KBM-7 (cell line): ENCODE data around the gene CRTC2.
A peak's percentile ranks its signal among the peaks of the same experiment; 100 is the strongest.

Experiments used
- DNase-seq: peaks from one replicate; pipeline ENCODE4 v3.0.0-alpha.2; 2015
- in situ Hi-C: fragments of 300-500 bp; cut with MboI; formaldehyde crosslinking; loops from 2 replicates; pipeline ENCODE4 v1.14.3; 2020; ENCODE audit warnings: low sequenced_read_pairs, low pct_unique_long_range_greater_than_20kb, mixed read lengths

The CRTC2 gene

GRCh38 chr1:153977250-153978240, 19.1 kb upstream of the CRTC2 start, which contains the start of gene JTB:
TSS of gene JTB (minus strand) at chr1:153977674. CDS start at chr1:153977252, 422 bp downstream.
- DNase-seq = peak; percentile 85
- in situ Hi-C loops = no loop called here

DNA sequence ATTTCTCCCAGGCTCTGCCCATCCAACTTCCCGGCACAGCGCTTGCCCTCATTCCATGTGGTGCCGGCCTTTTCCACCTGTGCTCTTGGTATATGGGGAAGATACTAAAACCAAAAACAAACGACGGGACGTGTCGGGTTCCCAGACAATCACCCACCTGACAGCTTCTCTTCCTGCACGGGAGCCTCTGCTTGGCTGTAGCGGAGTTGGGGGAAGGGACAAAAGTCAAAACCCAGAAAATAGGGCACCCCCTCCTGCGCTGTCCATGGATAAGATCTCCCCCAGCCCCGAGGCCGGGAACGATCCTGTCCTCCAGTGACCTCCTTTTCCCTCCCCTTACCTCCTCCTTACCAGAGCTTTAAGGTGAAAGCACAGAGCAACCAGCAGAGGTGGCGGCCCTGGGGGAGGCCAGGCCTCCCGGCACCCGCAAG, 18.4 kb upstream of the CRTC2 start:
- DNase-seq = no peak

DNA sequence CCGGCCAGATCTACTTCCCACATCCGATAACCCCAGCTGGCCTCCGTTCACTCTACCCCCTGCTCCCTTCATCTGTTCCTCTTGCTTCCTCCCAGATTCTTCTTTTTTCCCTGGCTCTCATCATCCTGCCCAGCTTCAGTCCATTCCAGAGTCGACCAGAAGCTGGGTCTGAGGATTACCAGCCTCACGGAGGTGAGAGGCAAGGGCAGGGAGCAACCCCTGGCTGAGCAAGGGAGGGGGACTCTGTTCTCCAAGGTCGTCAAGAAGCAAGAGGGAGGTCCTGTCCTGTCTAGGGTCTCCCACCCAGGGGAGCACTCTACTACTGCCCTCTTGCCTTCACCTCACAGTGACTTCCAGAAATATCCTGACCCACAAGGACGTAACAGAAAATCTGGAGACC, 15.1 kb upstream of the CRTC2 start:
- no peak for DNase-seq
- in situ Hi-C loops = loop anchor here (25.0 kb wide), 2 partner anchors 161 to 436 kb away; partner anchors contain the start of genes S100A3, S100A4, S100A5 and S100A6

More for the DNA sequence above, 18.4 kb upstream of the CRTC2 start:
- in situ Hi-C loops = no loop called here

- DNase-seq = no peak
- in situ Hi-C loops = loop anchor here (25.0 kb wide), 2 partner anchors 161 to 436 kb away; partner anchors contain the start of genes S100A3, S100A4, S100A5 and S100A6
Observed at GRCh38 chr1:153973071-153973470, 14.7 kb upstream of the CRTC2 start.

DNA sequence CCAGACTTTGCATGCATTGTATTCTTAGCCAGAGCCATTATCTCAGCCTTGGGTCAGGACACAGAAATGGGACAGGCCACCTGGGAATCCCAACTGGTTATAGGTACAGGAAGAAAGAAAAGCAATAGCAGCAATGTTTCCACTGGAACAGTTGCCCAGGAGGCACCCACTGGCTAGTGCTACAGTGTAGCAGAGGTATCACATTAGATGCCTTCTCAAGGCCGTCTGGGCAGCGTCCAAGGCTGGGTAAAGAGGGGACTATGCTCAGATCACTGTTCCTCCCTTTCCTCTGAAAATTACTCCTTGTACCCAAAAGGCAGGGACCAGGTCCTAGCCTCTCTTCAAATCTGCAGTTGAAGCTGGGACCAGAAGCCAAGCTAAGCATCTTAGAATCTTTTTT, 11.9 kb upstream of the CRTC2 start:
- in situ Hi-C loops = loop anchor here (25.0 kb wide), 2 partner anchors 158 to 433 kb away; partner anchors contain the start of genes S100A3, S100A4, S100A5 and S100A6
- DNase-seq = no peak

DNA sequence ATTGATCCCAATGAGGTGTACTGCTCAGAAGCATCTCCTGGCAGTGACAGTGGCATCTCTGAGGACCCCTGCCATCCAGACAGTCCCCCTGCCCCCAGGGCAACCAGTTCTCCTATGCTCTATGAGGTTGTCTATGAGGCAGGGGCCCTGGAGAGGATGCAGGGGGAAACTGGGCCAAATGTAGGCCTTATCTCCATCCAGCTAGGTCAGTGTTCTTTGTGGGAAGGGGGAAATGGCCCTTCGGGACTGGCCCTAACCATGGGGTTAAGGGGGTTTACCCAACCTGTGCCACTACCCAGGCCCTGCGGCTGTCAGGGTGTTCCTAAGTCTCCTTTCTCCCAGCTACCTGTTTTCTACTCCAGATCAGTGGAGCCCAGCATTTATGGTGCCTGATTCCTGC, 10.6 kb upstream of the CRTC2 start:
- in situ Hi-C loops = loop anchor here (25.0 kb wide), 2 partner anchors 157 to 432 kb away; partner anchors contain the start of genes S100A3, S100A4, S100A5 and S100A6
- DNase-seq = no peak

GRCh38 chr1:153968408-153968807, 10.0 kb upstream of the CRTC2 start:
- in situ Hi-C loops = loop anchor here (25.0 kb wide), 2 partner anchors 156 to 431 kb away; partner anchors contain the start of genes S100A3, S100A4, S100A5 and S100A6
- no peak for DNase-seq

DNA sequence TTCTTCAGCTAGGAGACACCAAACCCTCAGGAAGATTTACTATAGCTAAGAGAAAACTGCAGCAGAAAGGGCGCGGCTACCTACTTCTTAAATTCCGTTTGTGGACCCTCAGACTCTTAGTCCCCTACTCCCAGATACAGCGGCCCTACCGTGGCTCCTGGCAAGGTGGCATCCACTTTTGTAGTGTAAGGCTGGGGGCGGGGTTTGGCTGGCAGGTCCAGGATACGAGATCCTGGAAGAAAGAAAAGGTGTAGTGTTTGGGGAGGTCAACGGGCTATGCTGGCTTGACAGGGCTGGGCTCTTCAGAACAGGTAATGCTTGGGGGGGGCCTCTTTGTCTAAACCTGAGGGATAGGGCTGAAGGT, 9.6 kb upstream of the CRTC2 start:
- no peak for DNase-seq
- in situ Hi-C loops = loop anchor here (25.0 kb wide), 2 partner anchors 156 to 431 kb away; partner anchors contain the start of genes S100A3, S100A4, S100A5 and S100A6

- in situ Hi-C loops = loop anchor here (25.0 kb wide), 2 partner anchors 155 to 430 kb away; partner anchors contain the start of genes S100A3, S100A4, S100A5 and S100A6
- peak; percentile 98 for DNase-seq
Observed at GRCh38 chr1:153967107-153967999, 8.9 kb upstream of the CRTC2 start, which contains the start of gene CREB3L4. TSS of gene CREB3L4 (plus strand) at chr1:153967902. CDS start at chr1:153968526, 624 bp downstream.

DNA sequence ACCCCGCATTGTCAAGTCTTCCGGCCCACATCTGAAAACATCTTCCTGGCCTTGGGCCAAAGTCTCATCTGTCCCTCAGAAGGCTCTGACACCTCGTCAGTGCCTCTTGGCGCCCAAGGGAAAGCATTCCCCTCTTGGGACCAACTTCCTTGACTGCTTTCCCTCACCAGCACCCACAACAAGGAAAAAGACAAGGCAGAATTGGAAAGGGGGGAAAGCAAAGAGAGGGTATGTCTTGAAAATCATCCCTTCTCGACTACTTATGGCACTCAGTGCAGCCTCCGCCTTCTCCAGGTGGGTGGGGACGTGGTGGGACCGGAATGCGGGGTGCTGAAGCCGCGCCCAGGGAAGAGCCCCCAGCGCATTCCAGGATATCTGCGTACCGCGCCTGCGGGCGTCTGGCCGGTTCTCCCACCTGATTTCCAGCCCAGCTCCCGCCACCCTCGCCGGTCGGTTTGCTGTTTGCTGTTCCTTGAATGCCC, 5.5 kb upstream of the CRTC2 start:
- in situ Hi-C loops = loop anchor here (25.0 kb wide), 2 partner anchors 152 to 427 kb away; partner anchors contain the start of genes S100A3, S100A4, S100A5 and S100A6
- no peak for DNase-seq

- peak; percentile 96 for DNase-seq
- in situ Hi-C loops = loop anchor here (25.0 kb wide), 2 partner anchors 151 to 426 kb away; partner anchors contain the start of genes S100A3, S100A4, S100A5 and S100A6
Observed at GRCh38 chr1:153963030-153963849, 4.8 kb upstream of the CRTC2 start, which contains the start of gene SLC39A1. TSS of gene SLC39A1 (minus strand) at chr1:153963537. CDS start at chr1:153962715, 822 bp downstream.

GRCh38 chr1:153962088-153963029, 3.9 kb upstream of the CRTC2 start:
- no peak for DNase-seq
- in situ Hi-C loops = loop anchor here (25.0 kb wide), 2 partner anchors 150 to 425 kb away; partner anchors contain the start of genes S100A3, S100A4, S100A5 and S100A6

DNA sequence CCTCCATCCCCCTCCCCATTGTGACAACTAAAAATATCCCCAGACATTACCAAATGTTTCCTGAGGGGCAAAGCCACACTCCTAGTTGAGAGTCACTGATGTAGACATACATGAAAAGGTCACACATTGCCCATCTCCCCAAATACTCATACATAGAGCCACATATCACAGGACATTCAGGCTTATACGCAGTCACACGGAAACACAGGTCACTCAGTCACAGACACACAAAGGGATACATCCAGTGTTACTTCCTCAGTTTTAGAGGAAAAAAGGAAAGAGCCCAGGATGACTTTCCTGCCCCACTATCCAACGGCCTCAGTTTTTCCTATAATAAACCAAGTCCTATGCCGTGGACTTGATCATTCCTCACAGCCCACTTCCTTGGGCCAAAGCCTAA, 3.0 kb upstream of the CRTC2 start:
- in situ Hi-C loops = loop anchor here (25.0 kb wide), 2 partner anchors 149 to 424 kb away; partner anchors contain the start of genes S100A3, S100A4, S100A5 and S100A6
- no peak for DNase-seq

DNA sequence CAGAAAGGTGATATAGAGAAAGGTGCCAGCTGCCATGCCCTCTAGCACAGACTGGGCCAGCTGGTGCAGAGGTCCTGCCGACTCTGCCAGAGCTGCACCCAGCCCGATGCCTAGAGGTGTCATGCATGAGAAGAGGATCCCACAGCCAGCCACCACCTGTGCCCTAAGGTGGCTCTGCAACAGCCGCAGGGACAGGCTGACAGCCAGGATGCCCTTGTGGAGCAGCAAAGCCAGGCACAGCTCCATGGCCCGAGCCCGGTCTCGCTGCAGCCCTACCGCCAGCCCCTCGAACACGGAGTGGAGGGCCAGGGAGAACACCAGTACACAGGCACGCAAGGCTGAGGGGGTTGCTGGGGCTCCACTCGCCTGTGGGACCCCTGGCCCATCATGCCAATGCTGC, 1.8 kb upstream of the CRTC2 start:
- in situ Hi-C loops = loop anchor here (25.0 kb wide), 2 partner anchors 148 to 423 kb away; partner anchors contain the start of genes S100A3, S100A4, S100A5 and S100A6
- DNase-seq = no peak

DNA sequence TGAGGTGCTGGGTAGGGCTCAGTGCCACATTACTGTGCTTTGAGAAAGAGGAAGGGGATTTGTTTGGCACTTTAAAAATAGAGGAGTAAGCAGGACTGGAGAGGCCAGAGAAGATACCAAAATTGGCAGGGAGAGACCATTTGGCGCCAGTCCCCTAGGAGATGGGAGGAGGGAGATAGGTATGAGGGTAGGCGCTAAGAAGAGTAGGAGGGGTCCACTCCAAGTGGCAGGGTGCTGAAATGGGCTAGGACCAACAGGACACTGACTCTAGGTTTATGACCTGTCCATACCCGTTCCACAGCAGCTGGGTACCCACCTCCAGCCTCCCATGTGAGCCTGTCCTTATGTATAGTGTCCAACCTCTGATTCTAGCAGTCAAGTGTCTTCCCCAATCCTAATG, 1.0 kb upstream of the CRTC2 start:
- in situ Hi-C loops = loop anchor here (25.0 kb wide), 2 partner anchors 147 to 422 kb away; partner anchors contain the start of genes S100A3, S100A4, S100A5 and S100A6
- no peak for DNase-seq

GRCh38 chr1:153958961-153959260, 499 bp upstream of the CRTC2 start:
- in situ Hi-C loops = loop anchor here (25.0 kb wide), 2 partner anchors 147 to 422 kb away; partner anchors contain the start of genes S100A3, S100A4, S100A5 and S100A6
- no peak for DNase-seq
